Measurements from ENCODE around the gene ATP11C. TPM values are rescaled to one million over a fixed set of nuclear protein-coding genes. Genes with fewer than 3 reads are reported as not detected.
A peak's percentile ranks its signal among the peaks of the same experiment; 100 is the strongest.

ATP11C gene
- total RNA-seq, 3 donors from 2014 or later = 10.8 to 17.0 (median 13.1) TPM

DNA sequence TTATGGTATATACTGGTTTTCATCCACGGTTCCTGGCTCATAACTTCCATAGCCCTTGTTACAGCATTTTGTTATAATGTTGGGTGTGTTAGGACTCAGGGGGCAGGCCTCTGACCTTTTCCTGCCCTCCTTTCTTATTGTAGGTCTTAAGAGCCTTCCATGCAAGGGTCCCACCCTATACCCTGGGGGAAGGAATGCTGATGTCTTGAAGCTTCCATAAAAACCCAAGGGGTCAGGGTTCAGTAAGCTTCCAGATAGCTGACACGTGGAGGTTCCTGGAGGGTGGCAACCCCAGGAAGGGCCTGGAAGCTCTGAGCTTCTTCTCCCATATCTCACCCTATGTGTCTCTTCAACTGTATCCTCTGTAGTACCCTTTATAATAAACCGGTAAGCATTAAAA is 29.6 kb downstream of the ATP11C start:
- intact Hi-C loops (cut with DNase I, micrococcal nuclease) = no loop called here
- H3K4me1 ChIP-seq (ENCODE audit: low read depth) = no peaks in the 10 kb centered on the region
- no peaks in the 10 kb centered on the region for H3K36me3 ChIP-seq (ENCODE audit: low read depth)
- TF ChIP-seq, protein P1, sequence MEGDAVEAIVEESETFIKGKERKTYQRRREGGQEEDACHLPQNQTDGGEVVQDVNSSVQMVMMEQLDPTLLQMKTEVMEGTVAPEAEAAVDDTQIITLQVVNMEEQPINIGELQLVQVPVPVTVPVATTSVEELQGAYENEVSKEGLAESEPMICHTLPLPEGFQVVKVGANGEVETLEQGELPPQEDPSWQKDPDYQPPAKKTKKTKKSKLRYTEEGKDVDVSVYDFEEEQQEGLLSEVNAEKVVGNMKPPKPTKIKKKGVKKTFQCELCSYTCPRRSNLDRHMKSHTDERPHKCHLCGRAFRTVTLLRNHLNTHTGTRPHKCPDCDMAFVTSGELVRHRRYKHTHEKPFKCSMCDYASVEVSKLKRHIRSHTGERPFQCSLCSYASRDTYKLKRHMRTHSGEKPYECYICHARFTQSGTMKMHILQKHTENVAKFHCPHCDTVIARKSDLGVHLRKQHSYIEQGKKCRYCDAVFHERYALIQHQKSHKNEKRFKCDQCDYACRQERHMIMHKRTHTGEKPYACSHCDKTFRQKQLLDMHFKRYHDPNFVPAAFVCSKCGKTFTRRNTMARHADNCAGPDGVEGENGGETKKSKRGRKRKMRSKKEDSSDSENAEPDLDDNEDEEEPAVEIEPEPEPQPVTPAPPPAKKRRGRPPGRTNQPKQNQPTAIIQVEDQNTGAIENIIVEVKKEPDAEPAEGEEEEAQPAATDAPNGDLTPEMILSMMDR (IDR thresholded peaks at IDR 0.05) = no peak
- H3K9me3 ChIP-seq = no peaks in the 10 kb centered on the region
- ATAC-seq (no peak), DNase-seq (no peak)
- H3K4me3 ChIP-seq = no peak overlapping the region

DNA sequence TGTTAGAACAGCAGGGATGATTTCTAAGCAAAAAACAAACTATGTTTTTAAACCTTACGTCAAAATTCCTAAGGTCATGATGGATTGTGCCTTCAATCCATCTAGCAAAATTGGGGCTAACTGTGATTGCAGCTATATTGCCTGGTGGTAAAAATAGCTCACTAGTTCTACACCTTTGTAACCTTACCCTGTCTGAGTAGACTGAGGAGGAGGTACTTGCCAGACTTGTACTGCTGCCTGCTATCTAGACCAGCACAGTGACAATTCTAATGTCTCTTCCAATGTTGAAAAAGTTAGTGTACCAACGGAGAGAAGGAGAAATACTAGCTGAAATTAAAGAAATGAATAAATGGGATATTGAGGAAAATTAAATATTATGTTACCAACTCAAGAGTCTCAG is 30.3 kb downstream of the ATP11C start:
- no peaks in the 10 kb centered on the region for H3K4me1 ChIP-seq (ENCODE audit: low read depth)
- intact Hi-C loops (cut with DNase I, micrococcal nuclease) = no loop called here
- H3K4me3 ChIP-seq = no peak overlapping the region
- ATAC-seq (no peak), DNase-seq (no peak)
- TF ChIP-seq, protein P1 (IDR thresholded peaks at IDR 0.05) = no peak
- H3K36me3 ChIP-seq (ENCODE audit: low read depth) = no peaks in the 10 kb centered on the region
- no peaks in the 10 kb centered on the region for H3K9me3 ChIP-seq

DNA sequence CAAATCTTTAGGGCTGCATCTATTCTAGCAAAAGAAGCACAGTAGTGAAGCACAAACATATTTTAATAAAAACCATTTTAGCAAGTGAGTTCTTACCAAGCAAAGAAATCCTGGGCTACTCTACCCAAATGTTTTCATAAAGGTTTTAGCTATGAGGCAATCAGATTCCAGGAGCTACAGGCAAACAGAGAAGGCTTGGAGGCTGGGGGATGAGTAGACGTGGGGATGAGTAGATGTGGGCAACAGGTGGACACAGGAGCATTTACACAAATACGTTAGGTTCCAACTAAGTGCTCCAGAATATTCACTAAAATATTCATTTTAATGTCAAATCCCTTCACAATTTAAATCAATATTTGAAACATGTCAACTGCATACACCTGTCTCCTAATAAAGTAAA is 34.5 kb downstream of the ATP11C start:
- no peak overlapping the region for H3K4me3 ChIP-seq
- TF ChIP-seq, protein P1 (IDR thresholded peaks at IDR 0.05) = no peak
- H3K36me3 ChIP-seq (ENCODE audit: low read depth) = no peaks in the 10 kb centered on the region
- no peaks in the 10 kb centered on the region for H3K9me3 ChIP-seq
- no peaks in the 10 kb centered on the region for H3K4me1 ChIP-seq (ENCODE audit: low read depth)
- intact Hi-C loops (cut with DNase I, micrococcal nuclease) = no loop called here
- DNase-seq (no peak), ATAC-seq (no peak)

DNA sequence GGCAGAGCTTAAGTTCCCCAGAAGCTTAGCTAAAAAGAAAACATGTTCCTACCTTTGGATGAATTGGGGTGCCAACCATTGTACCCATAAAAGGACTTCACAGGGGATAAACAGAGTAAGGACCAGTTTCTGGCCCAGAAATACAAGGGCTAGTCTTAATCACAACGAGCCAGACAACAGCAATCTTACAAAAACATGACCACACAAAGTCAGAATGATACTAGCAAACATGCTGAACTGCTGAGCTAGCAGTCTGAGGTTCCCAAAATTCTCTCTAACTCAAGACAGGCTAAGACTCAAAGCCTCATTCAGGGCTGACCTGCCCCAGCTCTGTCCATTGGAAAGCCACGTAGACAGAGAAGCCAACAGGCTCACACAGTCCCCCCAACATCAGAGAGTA is 40.3 kb downstream of the ATP11C start:
- intact Hi-C loops (cut with DNase I, micrococcal nuclease) = no loop called here
- TF ChIP-seq, protein P1 (IDR thresholded peaks at IDR 0.05) = no peak
- no peaks in the 10 kb centered on the region for H3K4me1 ChIP-seq (ENCODE audit: low read depth)
- DNase-seq = no peak
- no peaks in the 10 kb centered on the region for H3K36me3 ChIP-seq (ENCODE audit: low read depth)
- H3K9me3 ChIP-seq = no peaks in the 10 kb centered on the region
- no peak for ATAC-seq
- H3K4me3 ChIP-seq = no peak overlapping the region

DNA sequence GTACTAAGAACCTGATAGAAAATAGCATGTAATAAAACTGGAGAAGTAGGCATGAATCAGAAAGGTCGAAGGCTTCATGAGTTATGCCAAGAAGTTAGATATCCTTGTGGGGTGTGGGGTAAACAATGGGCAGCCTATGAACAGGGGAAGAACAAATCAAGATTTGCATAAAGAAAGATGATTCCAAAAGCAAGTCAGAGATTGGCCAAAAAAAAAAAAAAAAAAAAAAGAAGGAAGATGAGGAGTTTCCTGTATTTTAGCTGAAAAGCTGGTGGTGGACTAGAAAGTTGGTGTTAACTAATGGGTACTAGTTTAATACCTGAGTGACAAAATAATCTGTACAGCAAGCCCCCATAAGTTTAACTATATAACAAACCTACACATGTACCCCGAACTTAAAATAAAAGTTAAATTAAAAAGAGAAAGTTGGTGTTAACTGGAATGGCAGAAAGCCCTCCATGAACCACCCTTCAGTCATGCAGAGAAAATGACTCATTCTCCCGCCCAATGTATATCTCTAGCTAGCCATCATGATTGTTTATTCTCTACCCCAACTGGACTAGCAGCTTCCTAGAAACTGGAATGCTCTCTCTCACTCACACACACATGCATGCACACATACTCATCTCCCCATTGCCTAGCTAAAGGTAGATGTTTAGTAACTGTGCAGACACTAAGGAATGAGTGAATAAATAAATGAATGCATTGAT is 41.7 kb downstream of the ATP11C start:
- Histone ChIP-seq H3K4me1 (ENCODE audit: low read depth) (no peaks in the 10 kb centered on the region), H3K9me3 (no peaks in the 10 kb centered on the region), H3K36me3 (ENCODE audit: low read depth) (no peaks in the 10 kb centered on the region), H3K4me3 (no peak overlapping the region)
- intact Hi-C loops (cut with DNase I, micrococcal nuclease) = no loop called here
- DNase-seq = no peak
- ATAC-seq = peak; percentile 49
- TF ChIP-seq, protein P1 (IDR thresholded peaks at IDR 0.05) = no peak

DNA sequence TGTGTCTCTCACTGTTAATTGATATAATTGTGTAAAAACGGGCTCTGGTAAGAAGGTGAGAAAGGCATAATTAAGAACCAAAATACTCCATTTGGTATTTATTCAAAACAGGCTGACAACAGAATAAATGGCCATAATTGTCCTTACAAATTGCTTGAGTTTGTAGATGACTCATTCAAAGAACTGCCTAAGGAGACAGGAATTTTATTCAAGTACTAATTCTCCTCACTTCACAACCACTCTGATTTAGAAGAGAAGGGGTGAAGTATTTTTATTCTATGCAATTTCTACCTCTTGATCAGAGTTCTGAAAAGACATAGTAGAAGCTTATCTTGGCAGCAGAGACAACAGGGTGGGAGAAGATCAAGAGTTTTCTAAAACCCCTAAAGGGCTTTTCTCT is 43.1 kb downstream of the ATP11C start:
- H3K9me3 ChIP-seq = no peaks in the 10 kb centered on the region
- no peaks in the 10 kb centered on the region for H3K36me3 ChIP-seq (ENCODE audit: low read depth)
- DNase-seq (no peak), ATAC-seq (no peak)
- TF ChIP-seq, protein P1 (IDR thresholded peaks at IDR 0.05) = no peak
- intact Hi-C loops (cut with DNase I, micrococcal nuclease) = no loop called here
- no peak overlapping the region for H3K4me3 ChIP-seq
- H3K4me1 ChIP-seq (ENCODE audit: low read depth) = no peaks in the 10 kb centered on the region
